HepG2 (cell line): ENCODE results near the gene BMF. TPM values are rescaled to one million over a fixed set of nuclear protein-coding genes. Genes with fewer than 3 reads are reported as not detected.

Experiments used
- HMGXB4 ChIP-seq, 2 experiments: sonication (generic) in 1 of 2; formaldehyde crosslinking in 1 of 2; IDR thresholded peaks; 2 replicates each; pipeline versions ENCODE4 v1.4.0 to v1.6.1; 2018 to 2020; ENCODE audit warnings: missing genetic modification reagents in 2 of 2, borderline replicate concordance in 1 of 2, low read depth in 1 of 2, mild to moderate bottlenecking in 1 of 2, missing biosample characterization in 1 of 2
- KLF11 ChIP-seq: IDR thresholded peaks from 2 replicates; pipeline ENCODE4 v1.6.1; 2016; ENCODE audit warnings: missing compliant biosample characterization
- MAF1 ChIP-seq: sonication (generic); formaldehyde crosslinking; IDR thresholded peaks from 2 replicates; pipeline ENCODE4 v1.5.0; 2020; ENCODE audit warnings: missing genetic modification reagents, borderline replicate concordance
- MXD4 ChIP-seq: IDR thresholded peaks from 2 replicates; pipeline ENCODE4 v1.6.1; 2016; ENCODE audit warnings: mild to moderate bottlenecking, missing biosample characterization, missing genetic modification reagents
- NFIC ChIP-seq: IDR thresholded peaks from 2 replicates; pipeline ENCODE4 v1.6.1; 2012; ENCODE audit warnings: mild to moderate bottlenecking, low read length, inconsistent platforms
- PITX1 ChIP-seq: sonication (generic); formaldehyde crosslinking; IDR thresholded peaks from 2 replicates; pipeline ENCODE4 v1.5.1; 2020; ENCODE audit warnings: mild to moderate bottlenecking, missing genetic modification reagents
- SNAPC4 ChIP-seq: sonication (generic); formaldehyde crosslinking; IDR thresholded peaks from 2 replicates; pipeline ENCODE4 v1.4.0; 2020; ENCODE audit warnings: mild to moderate bottlenecking, missing genetic modification reagents
- SPEN ChIP-seq: sonication (generic); formaldehyde crosslinking; IDR thresholded peaks from 2 replicates; pipeline ENCODE4 v1.5.1; 2020; ENCODE audit warnings: low read depth, mild to moderate bottlenecking, missing genetic modification reagents
- ZNF496 ChIP-seq: sonication (generic); formaldehyde crosslinking; IDR thresholded peaks from 2 replicates; pipeline ENCODE4 v1.8.1; 2023; ENCODE audit warnings: mild to moderate bottlenecking, moderate library complexity, missing genetic modification reagents; ENCODE audit not compliant: insufficient replicate concordance
- ZNF564 ChIP-seq: sonication (generic); formaldehyde crosslinking; IDR thresholded peaks from 2 replicates; pipeline ENCODE4 v1.8.1; 2023; ENCODE audit warnings: mild to moderate bottlenecking, missing genetic modification reagents
- ZNF660 ChIP-seq: sonication (generic); formaldehyde crosslinking; IDR thresholded peaks from 2 replicates; pipeline ENCODE4 v1.5.1; 2020; ENCODE audit warnings: mild to moderate bottlenecking, low read depth, missing genetic modification reagents, borderline replicate concordance
- ZNF691 ChIP-seq: sonication (generic); formaldehyde crosslinking; IDR thresholded peaks from 2 replicates; pipeline ENCODE4 v1.4.0; 2020; ENCODE audit warnings: missing genetic modification reagents, low read depth, mild to moderate bottlenecking, borderline replicate concordance
- ZNF781 ChIP-seq: sonication (generic); formaldehyde crosslinking; IDR thresholded peaks from 2 replicates; pipeline ENCODE4 v1.5.1; 2020; ENCODE audit warnings: borderline replicate concordance, mild to moderate bottlenecking, missing genetic modification reagents; ENCODE audit errors: not compliant biosample characterization
- ZSCAN9 ChIP-seq: IDR thresholded peaks from 2 replicates; pipeline ENCODE4 v1.6.1; 2016; ENCODE audit warnings: borderline replicate concordance
- polyA plus RNA-seq, 8 experiments: library from polyadenylated mRNA; depleted of rRNA in 3 of 8; stranded (reverse) in 7 of 8; unstranded in 1 of 8; fragments of >200 nt; fragmentation: Illumina TruSeq in 4 of 8; extraction: Trizol in 4 of 8; gene quantifications; 2 replicates each; pipeline versions ENCODE4 v1.2.1 to v1.2.3, GENCODE V29; 2011 to 2016; ENCODE audit warnings: low read depth in 4 of 8, missing spikeins in 1 of 8, mixed read lengths in 1 of 8; ENCODE audit not compliant: insufficient read depth in 1 of 8
- total RNA-seq, 5 experiments: library from RNA; depleted of rRNA; stranded (reverse); fragments of >200 nt; fragmentation: Illumina TruSeq; extraction: Trizol; gene quantifications; 2 replicates each; pipeline ENCODE4 v1.2.3, GENCODE V29; 2016; ENCODE audit warnings: low read depth in 1 of 5
- TF ChIP-seq, protein P1 (sequence below): sonication (generic); formaldehyde crosslinking; IDR thresholded peaks from 2 replicates; pipeline ENCODE4 v1.5.0; 2020; ENCODE audit warnings: mild to moderate bottlenecking, missing genetic modification reagents
- TF ChIP-seq, protein P2 (sequence below): sonication (generic); formaldehyde crosslinking; IDR thresholded peaks from 2 replicates; pipeline ENCODE4 v1.9.0; 2021; ENCODE audit warnings: missing genetic modification reagents, mild to moderate bottlenecking, borderline replicate concordance

The BMF gene
- total and polyA plus RNA-seq, 2 of the 13 experiments (the other 11 are each of a cell fraction or from before 2014, with no cell fraction given) = 8.7 to 15.9 TPM

DNA sequence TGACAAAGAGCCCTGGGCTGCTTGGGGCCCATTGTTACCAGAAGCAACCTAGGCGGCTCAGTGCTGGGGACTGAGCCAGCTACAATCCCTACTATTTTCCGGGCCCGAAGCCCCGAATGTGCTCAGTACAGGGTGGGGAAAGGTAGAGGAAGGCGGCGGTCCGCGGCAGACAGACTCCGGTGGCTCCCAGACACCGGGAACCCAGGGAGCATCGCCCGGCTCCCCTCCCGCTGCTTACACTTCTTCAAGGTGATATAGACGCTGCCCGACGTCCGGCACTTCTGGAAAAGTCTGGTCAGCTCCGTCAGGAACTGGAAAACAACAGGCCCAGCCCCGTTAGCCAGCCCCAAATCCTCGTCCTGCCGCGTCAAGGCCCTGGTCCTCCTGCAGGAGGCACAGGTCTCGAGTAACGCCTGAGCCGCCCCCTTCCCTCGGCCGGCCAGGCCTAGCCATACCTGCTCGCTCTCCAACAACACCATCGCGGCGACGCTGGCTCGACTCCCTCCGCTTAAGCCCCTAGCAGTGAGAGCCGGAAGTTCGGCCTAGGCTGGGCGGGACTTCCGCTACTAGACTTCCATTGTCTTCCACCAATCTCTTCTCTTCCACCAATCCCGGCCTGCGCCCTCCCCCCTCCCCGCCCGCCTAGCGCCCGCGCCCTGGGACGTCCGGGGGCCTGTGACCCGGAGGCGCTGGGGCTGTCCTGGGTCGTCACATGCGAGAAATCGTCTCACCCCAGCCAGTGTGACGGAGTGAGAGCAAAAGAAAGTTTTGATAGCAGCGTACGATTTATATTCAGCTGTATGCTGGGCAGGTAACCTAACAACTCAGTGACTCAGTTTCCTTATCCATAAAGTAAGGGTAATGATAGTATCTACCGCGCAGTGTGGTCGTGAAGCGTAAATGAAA is 69.8 kb downstream of the BMF start, which contains the start of gene SRP14 (continued):
- peak; percentile 82 to 85 for TF ChIP-seq HMGXB4 (CRISPR knock-in tag; IDR thresholded peaks at IDR 0.05; ENCODE audit: borderline replicate concordance in 1 of 2, low read depth in 1 of 2)
- TF ChIP-seq ZNF781 (CRISPR knock-in tag) = peak; percentile 27
- no peak for TF ChIP-seq NFIC
- no peak for TF ChIP-seq KLF11 (CRISPR knock-in tag)
- peak; percentile 70; the same call in 1 of the 2 replicates for TF ChIP-seq ZNF691
- peak; percentile 86 for TF ChIP-seq SPEN (CRISPR knock-in tag)
- peak; percentile 89 for TF ChIP-seq PITX1 (CRISPR knock-in tag)
- 0 out of 2 replicates have a peak, but pooled peaks have one; percentile 36 for TF ChIP-seq MAF1
- peak; percentile 74; the same call in 1 of the 2 replicates for TF ChIP-seq ZSCAN9
- TF ChIP-seq ZNF564 = peak; percentile 40; the same call in 1 of the 2 replicates
- no peak for TF ChIP-seq ZNF496
- no peak for TF ChIP-seq ZNF660 (CRISPR knock-in tag)
- TF ChIP-seq, protein P1, sequence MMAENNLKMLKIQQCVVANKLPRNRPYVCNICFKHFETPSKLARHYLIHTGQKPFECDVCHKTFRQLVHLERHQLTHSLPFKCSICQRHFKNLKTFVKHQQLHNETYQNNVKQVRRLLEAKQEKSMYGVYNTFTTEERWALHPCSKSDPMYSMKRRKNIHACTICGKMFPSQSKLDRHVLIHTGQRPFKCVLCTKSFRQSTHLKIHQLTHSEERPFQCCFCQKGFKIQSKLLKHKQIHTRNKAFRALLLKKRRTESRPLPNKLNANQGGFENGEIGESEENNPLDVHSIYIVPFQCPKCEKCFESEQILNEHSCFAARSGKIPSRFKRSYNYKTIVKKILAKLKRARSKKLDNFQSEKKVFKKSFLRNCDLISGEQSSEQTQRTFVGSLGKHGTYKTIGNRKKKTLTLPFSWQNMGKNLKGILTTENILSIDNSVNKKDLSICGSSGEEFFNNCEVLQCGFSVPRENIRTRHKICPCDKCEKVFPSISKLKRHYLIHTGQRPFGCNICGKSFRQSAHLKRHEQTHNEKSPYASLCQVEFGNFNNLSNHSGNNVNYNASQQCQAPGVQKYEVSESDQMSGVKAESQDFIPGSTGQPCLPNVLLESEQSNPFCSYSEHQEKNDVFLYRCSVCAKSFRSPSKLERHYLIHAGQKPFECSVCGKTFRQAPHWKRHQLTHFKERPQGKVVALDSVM (CRISPR knock-in tag) = peak; percentile 46; the same call in 1 of the 2 replicates
- TF ChIP-seq, protein P2, sequence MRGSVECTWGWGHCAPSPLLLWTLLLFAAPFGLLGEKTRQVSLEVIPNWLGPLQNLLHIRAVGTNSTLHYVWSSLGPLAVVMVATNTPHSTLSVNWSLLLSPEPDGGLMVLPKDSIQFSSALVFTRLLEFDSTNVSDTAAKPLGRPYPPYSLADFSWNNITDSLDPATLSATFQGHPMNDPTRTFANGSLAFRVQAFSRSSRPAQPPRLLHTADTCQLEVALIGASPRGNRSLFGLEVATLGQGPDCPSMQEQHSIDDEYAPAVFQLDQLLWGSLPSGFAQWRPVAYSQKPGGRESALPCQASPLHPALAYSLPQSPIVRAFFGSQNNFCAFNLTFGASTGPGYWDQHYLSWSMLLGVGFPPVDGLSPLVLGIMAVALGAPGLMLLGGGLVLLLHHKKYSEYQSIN (CRISPR knock-in tag) = no peak
- TF ChIP-seq MXD4 (CRISPR knock-in tag) = peak; percentile 71; the same call in 1 of the 2 replicates
- 0 out of 2 replicates have a peak, but pooled peaks have one; percentile 27 for TF ChIP-seq SNAPC4 (CRISPR knock-in tag)
